AG09309 (cell line): ENCODE data around the gene BRD3.
A peak's percentile ranks its signal among the peaks of the same experiment; 100 is the strongest.

Experiments
- DNase-seq: peaks from one replicate; pipeline ENCODE4 v3.0.0-alpha.2; 2010; ENCODE audit warnings: low read depth
- H3K4me3 ChIP-seq: 2 replicates; pipeline ENCODE4 v1.5.1; 2011; ENCODE audit warnings: mild to moderate bottlenecking, low read depth, low read length, moderate library complexity; ENCODE audit not compliant: control insufficient read depth
- CTCF ChIP-seq: IDR thresholded peaks from 2 replicates; pipeline ENCODE4 v1.5.1; 2011; ENCODE audit warnings: mild to moderate bottlenecking, low read depth, low read length, inconsistent platforms; ENCODE audit not compliant: insufficient read depth, control insufficient read depth; ENCODE audit errors: missing control alignments

BRD3 gene

DNA sequence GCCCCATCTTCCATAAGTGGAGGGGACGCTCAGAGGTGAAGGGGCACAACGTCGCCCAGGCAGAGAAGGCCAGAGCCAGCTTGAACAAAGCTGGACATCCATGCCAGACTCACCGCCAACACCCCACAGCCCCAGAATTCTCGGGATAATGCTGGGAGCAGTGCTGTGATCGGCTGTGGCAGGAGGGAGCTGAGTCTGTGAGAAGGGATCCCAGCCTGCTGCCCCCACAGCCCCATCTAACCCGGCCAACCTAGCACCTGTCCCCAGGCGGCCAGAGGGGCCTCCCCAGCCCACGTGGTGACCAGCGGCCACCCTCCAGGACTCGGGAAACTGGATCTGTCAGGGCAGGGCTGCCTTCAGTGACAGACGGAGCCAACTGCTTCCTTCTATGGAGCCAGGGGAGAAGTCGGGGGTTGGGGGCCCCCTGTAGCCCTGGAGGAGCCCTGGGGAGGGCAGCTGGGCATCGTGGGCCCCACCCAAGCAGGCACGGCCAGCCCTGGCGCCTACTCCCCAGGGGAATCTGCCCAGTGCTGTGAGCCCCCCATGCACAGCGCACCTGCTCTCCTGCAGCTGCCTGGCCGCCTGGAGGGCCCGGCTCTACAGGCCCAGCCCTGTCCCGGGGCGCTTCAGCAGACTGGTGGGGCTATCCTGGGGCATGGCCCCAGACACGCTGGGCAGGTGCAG, 6.0 kb downstream of the BRD3 start:
- DNase-seq = no peak
- TF ChIP-seq CTCF = no peak
- H3K4me3 ChIP-seq = no peak overlapping the region

- no peak for DNase-seq
- no peak for TF ChIP-seq CTCF
- H3K4me3 ChIP-seq = no peak overlapping the region
These were observed 6.7 kb downstream of the BRD3 start for GRCh38 chr9:134061019-134061687.

DNA sequence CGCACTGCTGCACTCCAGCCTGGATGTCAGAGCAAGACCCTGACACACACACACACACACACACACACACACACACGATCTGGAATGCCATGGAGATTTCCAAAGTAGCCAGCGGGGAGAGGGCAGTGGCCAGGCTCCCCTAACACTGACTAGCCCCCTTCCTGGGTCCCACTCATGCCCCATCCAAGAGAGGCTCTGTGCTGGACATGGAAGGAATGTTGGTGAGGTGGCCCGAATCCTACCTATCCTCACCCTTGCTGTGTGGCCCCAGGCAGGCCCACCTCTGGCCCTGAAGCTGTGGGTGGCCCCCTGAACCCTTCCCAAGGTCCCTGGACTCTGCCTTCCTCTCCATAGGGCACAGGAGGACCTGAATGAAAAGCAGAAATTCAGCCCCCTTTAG, 7.3 kb downstream of the BRD3 start:
- no peak for TF ChIP-seq CTCF
- DNase-seq = no peak
- no peak overlapping the region for H3K4me3 ChIP-seq

DNA sequence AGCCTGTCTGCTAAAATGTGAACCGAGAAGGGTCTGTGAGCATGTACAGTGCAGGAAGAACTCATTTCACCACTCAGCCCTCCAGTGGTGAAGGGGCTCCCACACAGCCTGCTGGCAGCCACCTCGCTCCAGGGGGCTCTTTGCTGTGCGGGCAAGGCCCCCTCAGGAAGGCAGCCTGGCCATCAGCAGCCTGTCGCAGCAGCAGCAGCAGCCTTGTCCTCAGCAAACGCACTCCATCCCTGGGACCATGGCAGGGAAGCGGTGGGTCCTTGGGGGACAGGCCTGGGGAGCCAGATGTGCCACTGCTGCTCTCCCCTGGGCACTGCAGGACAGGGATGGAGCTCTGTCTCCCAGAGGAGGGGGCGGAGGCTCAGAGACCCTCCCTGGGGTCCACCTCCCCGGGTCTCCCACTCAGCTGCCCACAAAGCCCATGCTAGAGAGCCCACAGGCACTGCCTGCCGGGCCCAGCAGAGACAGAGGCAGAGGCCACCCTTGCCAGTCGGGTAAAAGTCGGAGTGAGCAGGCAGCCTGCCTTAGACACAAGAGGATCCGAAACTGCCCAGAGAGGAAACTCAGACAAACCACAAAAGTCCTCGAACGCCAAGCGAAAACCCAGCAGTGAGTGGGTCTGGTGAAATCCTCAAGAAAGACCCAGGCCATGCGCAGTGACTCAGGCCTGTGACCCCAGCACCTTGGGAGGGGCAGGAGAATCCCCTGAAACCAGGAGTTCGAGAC, 8.0 kb downstream of the BRD3 start:
- no peak for DNase-seq
- no peak overlapping the region for H3K4me3 ChIP-seq
- TF ChIP-seq CTCF = no peak

GRCh38 chr9:134059188-134059641, 8.6 kb downstream of the BRD3 start:
- TF ChIP-seq CTCF = no peak
- no peak overlapping the region for H3K4me3 ChIP-seq
- no peak for DNase-seq

DNA sequence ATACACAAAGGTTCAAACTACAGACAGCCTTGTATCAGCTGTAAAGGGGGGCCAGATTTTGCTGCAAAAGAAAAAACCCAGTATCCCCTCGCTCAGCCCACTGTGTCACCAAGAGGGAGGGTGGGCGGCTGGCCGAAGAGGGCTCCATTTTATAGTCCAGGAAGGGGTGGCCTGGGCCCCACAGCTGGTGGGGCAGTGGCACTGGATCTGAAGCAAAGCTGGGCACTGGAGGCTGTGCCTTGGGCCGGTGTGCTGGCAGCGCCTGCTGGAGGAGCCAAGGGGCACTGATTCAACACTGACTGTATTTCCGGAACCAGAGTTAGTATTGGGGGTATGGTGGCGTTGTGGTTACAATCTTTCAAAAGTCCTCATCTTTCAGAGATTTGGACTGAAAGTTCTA, 9.1 kb downstream of the BRD3 start:
- peak; percentile 6 for TF ChIP-seq CTCF
- no peak for DNase-seq
- no peak overlapping the region for H3K4me3 ChIP-seq
